SIG-M5 treated with dmso at 0.1 percent for 504 hours (cell line): ENCODE data around the gene CLDN9.

Experiments
- DNase-seq: peaks from one replicate; lab custom pipeline; 2025; ENCODE audit not compliant: unreplicated experiment; lab: John Stamatoyannopoulos, UW

Gene CLDN9

DNA sequence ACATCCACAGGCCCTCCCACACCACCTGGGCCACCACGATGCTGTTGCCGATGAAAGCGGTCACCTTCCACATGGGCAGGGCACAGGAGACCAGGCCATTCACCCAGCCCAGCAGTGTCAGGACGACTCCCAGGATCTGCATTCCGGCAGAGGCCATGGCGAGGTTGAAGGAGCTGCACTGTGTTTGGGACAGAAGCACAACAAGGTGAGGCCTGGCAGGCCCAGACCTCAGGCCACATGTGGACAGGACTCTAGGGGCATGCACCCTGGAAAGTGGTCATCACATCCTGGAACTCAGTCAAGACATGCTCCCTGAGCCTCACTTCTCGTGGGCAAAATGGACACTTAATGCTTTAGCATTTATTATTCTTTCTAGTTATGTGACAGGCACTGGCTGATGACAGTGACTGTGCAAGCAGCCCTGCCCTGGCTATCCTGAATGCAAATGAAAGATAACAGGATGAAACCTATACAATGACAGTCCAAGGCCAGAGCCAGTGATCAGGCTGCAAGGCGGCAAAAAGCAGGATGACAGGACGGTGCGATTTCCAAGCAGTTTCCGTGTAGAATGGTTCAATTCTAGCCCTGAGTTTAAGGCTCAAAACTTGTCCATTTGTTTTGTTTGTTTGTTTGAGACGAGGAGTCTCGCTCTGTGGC, 3.3 kb downstream of the CLDN9 start:
- DNase-seq, result no peak

DNA sequence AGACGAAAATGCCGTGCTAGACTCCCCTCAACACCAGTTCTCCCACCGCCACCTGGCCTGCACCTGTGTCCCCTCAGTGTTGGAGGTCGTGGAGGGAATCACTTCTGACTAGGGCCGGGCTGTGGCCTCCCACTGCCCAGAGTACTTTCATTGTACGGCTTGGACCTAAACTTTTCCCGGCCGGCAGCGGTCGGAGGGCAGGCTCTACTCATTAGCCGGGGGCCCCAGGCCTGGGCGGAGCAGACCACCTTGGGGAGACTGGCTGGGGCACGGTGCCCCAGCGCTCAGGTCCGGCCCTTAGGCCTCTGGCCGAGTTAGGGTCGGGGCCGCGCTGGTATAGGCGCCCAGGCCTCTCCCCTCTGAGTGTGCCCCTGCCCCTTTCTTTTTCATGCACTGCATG, 4.6 kb downstream of the CLDN9 start:
- DNase-seq, result no peak

DNA sequence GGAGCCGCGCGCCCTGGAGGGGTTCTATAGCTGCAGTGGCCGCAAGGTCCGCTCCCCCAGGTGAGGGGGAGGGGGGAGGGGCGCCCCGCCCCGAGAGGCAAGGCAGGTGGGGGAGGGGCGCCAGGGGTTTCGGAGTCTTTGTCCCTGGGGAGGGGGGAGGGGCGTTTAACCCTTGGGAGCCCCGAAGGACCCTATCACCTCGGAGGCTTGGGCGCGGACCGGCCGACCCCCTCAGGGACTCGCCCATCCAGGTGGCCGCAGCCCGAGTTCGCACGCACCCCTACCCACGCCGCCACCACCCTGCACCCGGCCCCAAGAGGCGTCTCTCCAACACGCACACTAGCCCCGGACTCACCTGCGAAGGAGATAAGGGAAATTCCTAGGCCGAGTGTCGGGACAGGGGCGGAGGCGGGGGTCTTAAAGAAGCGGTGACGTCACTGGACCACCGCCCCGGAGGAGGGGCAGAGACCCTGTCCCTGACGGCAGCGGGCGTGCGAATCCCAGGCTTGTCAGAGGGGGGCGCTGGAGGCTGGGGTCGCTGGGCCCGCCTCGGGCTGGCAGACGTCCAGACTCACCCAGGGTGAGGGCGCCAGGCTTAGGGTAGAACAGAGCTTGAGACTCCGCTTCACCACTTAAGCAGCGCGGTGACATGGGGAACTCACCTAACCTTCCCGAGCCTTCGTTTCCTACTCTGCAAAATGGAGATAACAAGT, 5.2 kb downstream of the CLDN9 start, which contains the start of gene CLDN6:
TSS of gene CLDN6 (minus strand) at position 390 of the 713 bp plus-strand sequence. CDS start 2,162 bp downstream, outside the sequence.
- DNase-seq, result no peak

DNA sequence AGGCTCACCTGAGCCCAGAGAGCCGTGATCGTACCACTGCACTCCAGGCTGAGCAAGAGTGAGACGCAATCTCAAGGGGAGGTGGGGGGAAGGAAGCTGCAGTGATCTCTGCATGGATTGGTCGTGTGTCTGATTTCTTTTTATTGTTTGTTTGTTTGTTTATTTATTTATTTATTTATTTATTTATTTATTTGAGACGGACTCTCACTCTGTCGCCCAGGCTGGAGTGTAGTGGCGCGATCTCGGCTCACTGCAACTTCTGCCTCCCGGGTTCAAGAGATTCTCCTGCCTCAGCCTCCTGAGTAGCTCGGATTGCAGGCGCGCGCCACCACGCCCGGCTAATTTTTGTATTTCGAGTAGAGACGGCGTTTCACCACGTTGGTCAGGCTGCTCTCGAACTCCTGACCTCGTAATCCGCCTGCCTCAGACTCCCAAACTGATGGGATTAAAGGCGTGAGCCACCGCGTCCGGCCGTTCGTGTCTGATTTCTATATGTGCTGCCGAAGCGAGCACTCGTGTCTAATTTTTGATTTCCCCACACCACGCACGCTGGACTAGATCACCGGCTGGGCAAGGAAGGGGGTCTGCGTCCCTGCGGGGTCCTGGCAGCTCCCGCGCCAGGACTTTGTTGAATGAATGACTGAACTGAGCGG, 7.0 kb downstream of the CLDN9 start:
- DNase-seq, result no peak

DNA sequence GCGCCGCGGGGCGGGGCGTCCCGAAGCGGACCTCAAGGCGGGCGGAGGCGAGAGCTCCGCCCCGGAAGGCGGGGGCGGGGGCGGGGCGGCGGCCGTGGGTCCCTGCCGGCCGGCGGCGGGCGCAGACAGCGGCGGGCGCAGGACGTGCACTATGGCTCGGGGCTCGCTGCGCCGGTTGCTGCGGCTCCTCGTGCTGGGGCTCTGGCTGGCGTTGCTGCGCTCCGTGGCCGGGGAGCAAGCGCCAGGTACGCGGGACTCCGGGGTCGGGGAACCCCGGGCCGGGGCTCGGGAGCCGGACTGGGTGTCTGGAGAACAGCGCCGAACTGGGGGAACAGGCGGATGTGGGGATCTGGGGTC, 7.5 kb downstream of the CLDN9 start, which contains the start of gene TNFRSF12A:
TSS of gene TNFRSF12A (plus strand) at position 122 of the 357 bp plus-strand sequence. CDS start at position 152, 30 bp downstream.
- DNase-seq, result peak; percentile 70

DNA sequence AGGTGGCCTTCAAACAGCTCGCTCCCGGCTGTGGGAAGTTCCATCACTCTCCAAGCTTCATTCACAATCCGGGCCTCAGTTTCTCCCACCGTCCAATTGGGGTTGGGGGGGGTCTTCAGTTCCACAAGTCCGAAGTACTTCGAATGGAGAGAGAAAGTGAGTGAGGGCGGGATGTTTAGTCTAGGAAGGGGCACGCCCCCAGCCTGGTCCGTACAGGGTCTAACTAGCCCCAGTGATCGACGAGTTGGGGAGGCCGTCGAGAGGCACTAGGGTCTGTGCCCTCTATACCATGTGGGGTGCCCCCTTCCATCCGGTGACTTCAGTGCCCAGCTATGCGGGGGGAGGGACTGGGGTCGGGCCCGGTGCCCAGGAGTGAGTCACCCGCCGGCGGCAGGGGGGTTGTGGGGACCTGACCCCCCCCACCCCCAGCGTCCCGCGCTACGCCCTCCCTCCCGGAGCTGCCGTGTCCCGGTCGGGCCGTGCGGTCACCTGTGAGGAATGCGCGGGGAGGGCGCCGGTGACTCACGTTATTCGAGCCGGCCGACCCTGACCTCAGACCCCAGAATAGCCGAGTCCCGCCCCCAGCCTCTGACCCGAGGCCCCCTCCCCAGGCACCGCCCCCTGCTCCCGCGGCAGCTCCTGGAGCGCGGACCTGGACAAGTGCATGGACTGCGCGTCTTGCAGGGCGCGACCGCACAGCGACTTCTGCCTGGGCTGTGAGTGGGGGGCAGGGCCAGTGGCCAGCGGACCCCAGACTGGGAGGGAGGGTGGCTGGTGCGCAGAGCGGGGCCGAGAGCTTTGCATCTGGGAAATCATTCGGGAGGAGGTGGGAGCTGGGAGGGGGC, 8.1 kb downstream of the CLDN9 start:
- DNase-seq, result peak; percentile 44

DNA sequence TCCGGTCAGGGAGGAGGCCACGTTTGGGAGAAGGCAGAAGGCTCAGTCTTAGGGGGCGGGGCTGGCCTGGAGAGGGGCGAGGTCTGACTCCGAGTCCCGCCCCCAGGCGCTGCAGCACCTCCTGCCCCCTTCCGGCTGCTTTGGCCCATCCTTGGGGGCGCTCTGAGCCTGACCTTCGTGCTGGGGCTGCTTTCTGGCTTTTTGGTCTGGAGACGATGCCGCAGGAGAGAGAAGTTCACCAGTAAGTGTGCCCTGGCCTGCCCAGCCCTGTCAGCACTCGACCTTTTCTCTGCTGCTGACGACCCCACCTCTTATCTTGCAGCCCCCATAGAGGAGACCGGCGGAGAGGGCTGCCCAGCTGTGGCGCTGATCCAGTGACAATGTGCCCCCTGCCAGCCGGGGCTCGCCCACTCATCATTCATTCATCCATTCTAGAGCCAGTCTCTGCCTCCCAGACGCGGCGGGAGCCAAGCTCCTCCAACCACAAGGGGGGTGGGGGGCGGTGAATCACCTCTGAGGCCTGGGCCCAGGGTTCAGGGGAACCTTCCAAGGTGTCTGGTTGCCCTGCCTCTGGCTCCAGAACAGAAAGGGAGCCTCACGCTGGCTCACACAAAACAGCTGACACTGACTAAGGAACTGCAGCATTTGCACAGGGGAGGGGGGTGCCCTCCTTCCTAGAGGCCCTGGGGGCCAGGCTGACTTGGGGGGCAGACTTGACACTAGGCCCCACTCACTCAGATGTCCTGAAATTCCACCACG, 8.9 kb downstream of the CLDN9 start:
- DNase-seq, result peak; percentile 47

DNA sequence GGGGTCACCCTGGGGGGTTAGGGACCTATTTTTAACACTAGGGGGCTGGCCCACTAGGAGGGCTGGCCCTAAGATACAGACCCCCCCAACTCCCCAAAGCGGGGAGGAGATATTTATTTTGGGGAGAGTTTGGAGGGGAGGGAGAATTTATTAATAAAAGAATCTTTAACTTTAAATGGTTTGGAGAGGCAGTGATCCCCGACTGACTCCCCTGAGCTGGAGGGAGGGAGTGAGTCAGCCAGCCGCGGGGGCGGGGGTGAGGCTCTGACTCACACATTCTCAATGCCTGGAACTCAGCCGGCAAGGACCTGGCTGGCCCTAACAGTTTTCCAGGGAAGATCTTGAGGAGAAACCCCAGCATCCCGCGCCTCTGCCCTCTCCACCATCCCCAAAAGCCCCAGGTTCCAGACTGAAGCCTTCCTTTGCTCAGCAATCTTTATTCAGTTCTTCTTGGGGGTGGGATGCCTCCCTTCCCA, 9.5 kb downstream of the CLDN9 start:
- DNase-seq, result peak; percentile 65

DNA sequence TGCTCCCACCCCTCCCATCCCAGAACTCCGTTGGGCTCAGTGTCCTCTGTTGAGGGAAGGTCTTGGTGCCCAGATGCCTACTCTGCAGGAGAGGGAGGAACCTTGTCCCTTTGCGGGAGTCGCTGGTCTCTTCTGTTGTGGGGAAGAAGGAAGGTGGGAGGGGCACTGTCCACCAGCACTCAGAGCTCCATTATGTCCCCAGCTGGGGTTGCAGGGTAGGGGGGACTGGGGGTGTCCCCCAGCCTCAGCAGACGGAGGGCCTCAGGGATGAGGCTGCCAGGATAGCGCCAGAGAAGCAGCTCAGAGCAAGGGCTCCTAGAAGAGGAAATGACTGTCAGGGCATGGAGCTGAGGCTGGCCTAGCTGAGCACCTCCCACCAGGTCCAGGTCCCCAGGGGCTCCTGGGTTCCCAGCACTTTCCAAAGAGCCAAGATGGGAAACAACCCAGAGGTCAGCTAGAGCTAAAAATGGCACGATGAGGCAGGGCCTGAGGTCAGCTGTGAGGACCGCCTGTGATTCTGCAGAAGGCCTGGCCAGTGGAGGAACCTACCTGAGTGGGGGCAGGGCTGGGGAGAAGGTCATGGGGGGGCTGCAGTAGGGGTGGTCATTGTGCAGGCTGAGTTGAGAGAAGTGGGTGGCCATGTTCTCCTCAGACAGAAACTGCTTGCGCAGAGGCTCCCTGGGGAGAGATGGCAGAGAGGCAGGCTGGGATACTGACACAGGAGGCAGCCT, 10.1 kb downstream of the CLDN9 start:
- no peak for DNase-seq

DNA sequence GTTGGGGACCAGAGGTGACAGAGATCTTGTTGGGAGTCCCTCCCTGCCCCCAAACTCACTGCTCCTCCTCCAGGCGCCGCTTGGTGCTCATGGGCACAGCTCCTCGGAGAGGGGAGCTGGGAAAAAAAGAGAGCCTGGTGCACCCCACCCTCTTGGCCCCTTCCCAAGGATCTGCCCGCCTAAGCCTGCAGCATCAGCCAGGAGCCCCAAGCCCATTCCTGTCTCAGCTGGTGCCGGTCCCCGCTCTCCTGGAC, 10.6 kb downstream of the CLDN9 start:
- no peak for DNase-seq

DNA sequence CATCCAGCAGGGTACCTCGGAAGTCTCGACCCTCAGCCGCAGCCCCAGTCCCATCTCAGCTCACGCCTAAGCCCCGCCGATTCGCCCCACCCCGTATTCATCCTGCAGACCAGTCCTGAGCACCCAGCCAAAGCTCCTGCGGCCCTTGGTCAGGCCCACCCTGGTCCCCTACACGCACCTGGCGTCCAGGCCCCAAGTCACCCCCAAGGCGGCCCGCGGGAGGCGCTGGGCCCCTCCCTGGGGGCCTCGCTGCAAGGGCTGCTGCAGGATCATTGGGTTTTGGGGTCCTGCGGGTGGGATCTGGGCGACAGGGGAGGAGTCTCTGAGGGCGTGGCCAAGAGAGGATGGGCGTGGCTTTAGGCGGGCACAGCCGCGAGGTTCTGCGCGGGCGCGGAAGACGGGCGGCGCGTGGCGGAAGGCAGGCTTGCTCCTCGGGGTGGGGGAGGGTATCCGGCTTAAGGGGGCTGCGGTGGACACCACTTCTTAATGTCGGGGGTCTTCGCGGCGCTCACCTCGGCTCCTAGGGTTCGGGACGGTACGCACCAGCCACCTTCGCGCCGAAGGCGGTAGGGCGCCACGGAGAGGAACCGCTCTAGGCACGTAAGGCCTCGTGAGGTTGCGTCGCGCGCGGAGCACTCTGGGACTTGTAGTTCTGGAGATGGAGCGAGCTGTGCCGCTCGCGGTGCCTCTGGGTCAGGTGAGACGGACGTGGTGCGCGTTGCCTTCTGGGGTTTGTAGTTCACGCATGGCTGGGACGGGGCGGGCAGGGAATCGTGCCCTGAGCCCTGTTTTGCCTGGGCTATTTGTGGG, 11.2 kb downstream of the CLDN9 start, which contains the start of the genes HCFC1R1 and THOC6:
TSS of gene HCFC1R1 (minus strand) at position 274 of the 810 bp plus-strand sequence. CDS start at position 273, 1 bp downstream.
TSS of gene THOC6 (plus strand) at position 367 of the 810 bp plus-strand sequence. CDS start at position 659, 292 bp downstream.
- DNase-seq, result peak; percentile 98

DNA sequence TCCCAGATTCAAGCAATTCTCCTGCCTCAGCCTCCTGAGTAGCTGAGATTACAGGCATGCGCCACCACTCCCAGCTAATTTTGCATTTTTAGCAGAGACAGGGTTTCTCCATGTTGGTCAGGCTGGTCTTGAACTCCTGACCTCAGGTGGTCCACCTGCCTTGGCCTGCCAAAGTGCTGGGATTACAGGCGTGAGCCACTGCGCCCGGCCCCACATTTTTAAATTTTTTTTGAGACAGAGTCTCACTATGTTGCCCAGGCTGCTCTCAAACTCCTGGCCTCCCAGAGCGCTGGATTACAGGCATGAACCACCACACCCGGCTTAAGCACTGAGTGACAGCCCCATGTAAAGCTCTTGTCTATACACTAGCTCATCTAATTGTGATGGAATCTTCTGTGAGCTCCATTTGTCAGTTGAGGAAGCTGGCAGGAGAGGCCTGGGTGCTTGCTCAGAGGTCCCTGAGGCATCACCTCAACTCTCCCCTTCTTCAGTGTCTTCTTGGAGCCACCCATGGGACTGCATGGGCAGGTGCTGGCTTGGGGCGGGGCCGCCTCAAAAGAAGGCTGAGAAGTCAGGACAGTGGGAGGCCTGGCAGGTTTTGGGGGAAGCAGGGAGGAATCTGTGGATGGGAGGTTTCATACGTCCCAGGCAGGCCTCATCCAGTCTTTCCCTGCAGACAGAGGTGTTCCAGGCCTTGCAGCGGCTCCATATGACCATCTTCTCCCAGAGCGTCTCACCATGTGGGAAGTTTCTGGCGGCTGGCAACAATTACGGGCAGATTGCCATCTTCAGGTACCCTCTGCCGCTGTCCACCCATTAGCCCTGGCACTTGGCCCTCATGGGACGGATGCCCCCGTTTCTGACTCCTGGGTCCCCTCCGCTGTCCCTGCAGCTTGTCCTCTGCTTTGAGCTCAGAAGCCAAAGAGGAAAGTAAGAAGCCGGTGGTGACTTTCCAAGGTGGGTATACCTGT, 12.6 kb downstream of the CLDN9 start:
- no peak for DNase-seq

DNA sequence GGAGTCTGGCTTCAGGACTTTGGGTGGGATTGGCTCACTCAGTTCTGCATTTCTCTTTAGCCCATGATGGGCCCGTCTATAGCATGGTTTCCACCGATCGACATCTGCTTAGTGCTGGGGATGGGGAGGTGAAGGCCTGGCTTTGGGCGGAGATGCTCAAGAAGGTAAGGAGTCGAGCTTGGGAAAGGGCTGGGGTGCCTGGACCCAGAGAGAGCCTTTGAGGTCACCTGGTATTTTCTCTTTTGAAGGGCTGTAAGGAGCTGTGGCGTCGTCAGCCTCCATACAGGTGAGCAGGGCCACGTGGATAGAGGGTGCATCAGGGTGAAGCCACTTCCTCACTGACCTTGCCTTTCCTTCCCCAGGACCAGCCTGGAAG, 13.3 kb downstream of the CLDN9 start:
- DNase-seq, result no peak

DNA sequence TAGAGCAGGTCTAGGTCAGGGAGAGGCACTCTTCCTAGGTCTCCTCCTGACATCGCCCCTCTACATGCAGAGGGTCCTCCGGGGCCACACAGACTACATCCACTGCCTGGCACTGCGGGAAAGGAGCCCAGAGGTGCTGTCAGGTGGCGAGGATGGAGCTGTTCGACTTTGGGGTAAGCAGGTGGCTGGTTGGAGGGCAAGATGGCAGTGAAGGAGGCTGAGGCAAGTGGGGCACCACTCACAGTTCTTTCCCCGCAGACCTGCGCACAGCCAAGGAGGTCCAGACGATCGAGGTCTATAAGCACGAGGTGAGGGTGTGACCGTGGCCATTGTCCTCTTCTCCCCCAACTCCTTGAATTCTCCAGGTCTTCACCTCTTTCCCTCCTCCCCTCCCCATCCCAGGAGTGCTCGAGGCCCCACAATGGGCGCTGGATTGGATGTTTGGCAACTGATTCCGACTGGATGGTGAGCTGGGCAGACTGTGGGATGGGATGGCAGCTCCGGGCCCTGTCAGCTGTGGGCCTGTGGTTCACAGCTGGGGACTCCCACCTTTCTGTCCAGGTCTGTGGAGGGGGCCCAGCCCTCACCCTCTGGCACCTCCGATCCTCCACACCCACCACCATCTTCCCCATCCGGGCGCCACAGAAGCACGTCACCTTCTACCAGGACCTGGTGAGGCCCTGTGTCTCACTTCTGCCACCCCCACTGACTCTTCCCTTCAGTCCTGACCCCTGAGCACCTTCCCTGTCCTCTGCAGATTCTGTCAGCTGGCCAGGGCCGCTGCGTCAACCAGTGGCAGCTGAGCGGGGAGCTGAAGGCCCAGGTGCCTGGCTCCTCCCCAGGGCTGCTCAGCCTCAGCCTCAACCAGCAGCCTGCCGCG, 14.1 kb downstream of the CLDN9 start:
- DNase-seq, result no peak

DNA sequence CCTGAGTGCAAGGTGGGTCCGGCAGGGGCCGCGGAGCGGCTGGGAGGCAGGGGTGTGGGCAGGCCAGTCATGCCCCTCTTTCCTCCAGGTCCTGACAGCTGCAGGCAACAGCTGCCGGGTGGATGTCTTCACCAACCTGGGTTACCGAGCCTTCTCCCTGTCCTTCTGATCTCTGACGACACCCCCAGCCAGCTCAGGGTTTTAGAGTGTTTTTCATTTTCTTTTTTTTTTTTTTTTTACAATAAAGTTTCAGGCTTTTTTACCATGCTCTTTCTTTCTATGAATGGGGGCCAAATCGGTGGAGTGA, 14.7 kb downstream of the CLDN9 start:
- no peak for DNase-seq

DNA sequence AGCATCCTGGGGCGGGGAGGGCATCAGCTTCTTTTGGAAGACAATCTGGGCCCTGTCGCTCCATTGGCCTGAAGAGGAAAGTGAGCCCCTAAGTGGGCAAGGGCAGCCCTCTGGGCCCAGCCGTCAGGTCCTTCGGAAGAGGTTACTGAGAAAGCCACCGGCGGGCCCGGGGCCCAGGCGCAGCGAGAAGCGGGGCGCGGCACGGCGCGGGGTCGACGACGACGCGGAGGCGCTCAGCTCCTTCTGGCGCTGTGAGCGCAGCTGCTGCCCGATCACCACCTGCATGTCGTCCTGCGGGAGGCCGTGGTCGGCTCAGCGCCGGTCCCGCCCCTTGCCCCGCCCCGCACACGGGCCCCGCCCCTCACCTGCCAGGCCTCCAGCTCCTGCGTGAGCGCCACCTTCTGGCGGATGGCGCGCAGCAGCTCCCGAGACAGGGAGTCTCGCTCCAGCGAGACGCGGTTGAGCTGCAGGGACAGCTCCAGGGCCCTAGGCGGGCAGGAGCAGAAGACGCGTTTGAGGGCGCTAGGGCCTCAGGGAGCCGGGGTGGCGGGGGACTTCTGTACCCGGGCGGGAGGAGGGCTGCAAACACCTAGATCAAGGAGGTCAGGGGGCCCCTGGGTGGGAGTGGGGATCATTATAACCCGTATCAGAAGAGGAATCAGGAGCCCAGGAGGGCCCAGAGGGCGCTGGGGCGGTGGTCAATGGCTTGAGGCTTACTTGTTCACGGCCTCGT, 15.4 kb downstream of the CLDN9 start:
- peak; percentile 70 for DNase-seq
